GM12878 (cell line): Measurements from ENCODE around the gene NCMAP. TPM values are rescaled to one million over a fixed set of nuclear protein-coding genes. Genes with fewer than 3 reads are reported as not detected.
A peak's percentile ranks its signal among the peaks of the same experiment; 100 is the strongest.

Experiments
- BACH1 ChIP-seq: fragments of 450-650 bp; IDR thresholded peaks from 2 replicates; pipeline ENCODE4 v1.6.1; 2017; ENCODE audit warnings: mild to moderate bottlenecking, borderline replicate concordance
- CBFB ChIP-seq: IDR thresholded peaks from 2 replicates; pipeline ENCODE4 v1.6.1; 2016; ENCODE audit warnings: antibody characterized with exemption, low read depth
- CHD1 ChIP-seq: IDR thresholded peaks from 2 replicates; pipeline ENCODE4 v1.6.1; 2012; ENCODE audit warnings: low read depth, low read length, improper control_type of control experiment
- IKZF2 ChIP-seq, 2 experiments: fragments of 450-650 bp; IDR thresholded peaks; 2 replicates each; pipeline ENCODE4 v1.6.1; 2017; ENCODE audit warnings: mild to moderate bottlenecking in 2 of 2, moderate library complexity in 2 of 2
- NFYB ChIP-seq: IDR thresholded peaks from 2 replicates; pipeline ENCODE4 v1.6.1; 2011; ENCODE audit warnings: low read depth, mild to moderate bottlenecking, low read length, improper control_type of control experiment, moderate library complexity; ENCODE audit not compliant: insufficient read depth
- PML ChIP-seq: IDR thresholded peaks from 2 replicates; pipeline ENCODE4 v1.6.1; 2012; ENCODE audit warnings: low read length, inconsistent platforms
- RUNX3 ChIP-seq: IDR thresholded peaks from 2 replicates; pipeline ENCODE4 v1.6.1; 2012; ENCODE audit warnings: low read length, inconsistent platforms
- YBX1 ChIP-seq: fragments of 450-650 bp; IDR thresholded peaks from 2 replicates; pipeline ENCODE4 v1.6.1; 2016; ENCODE audit warnings: antibody characterized with exemption
- polyA plus RNA-seq, 11 experiments: library from polyadenylated mRNA; depleted of rRNA in 4 of 11; unstranded in 6 of 11; stranded (reverse) in 5 of 11; fragments of >200 nt; fragmentation: Nextera tagmentation in 4 of 11; fragmentation: Illumina TruSeq in 1 of 11; extraction: Ambion mirVana in 4 of 11; extraction: Trizol in 1 of 11; gene quantifications; 1 replicate in 1 of 11; 2 replicates in 10 of 11; pipeline versions ENCODE4 v1.2.1 to v1.2.3, GENCODE V29; 2011 to 2016; ENCODE audit warnings: inconsistent platforms in 2 of 11, missing spikeins in 2 of 11, low read depth in 1 of 11
- total RNA-seq, 4 experiments: library from RNA; depleted of rRNA in 3 of 4; stranded (reverse); fragments of >200 nt in 3 of 4; fragmentation: Illumina TruSeq in 1 of 4; extraction: Trizol in 1 of 4; gene quantifications; 2 replicates each; pipeline versions ENCODE4 v1.2.1 to v1.2.3, GENCODE V29; 2013 to 2021
- TF ChIP-seq, protein P1 (sequence below): fragments of 150-350 bp; IDR thresholded peaks from 2 replicates; pipeline ENCODE4 v1.6.1; 2016; ENCODE audit warnings: low read depth, low read length

NCMAP gene
- total and polyA plus RNA-seq, 10 of the 15 experiments (the other 5 are each of a cell fraction or from before 2014, with no cell fraction given): not detected

GRCh38 chr1:24536391-24536840 is 19.5 kb upstream of the NCMAP start (continued):
- TF ChIP-seq, protein P1, sequence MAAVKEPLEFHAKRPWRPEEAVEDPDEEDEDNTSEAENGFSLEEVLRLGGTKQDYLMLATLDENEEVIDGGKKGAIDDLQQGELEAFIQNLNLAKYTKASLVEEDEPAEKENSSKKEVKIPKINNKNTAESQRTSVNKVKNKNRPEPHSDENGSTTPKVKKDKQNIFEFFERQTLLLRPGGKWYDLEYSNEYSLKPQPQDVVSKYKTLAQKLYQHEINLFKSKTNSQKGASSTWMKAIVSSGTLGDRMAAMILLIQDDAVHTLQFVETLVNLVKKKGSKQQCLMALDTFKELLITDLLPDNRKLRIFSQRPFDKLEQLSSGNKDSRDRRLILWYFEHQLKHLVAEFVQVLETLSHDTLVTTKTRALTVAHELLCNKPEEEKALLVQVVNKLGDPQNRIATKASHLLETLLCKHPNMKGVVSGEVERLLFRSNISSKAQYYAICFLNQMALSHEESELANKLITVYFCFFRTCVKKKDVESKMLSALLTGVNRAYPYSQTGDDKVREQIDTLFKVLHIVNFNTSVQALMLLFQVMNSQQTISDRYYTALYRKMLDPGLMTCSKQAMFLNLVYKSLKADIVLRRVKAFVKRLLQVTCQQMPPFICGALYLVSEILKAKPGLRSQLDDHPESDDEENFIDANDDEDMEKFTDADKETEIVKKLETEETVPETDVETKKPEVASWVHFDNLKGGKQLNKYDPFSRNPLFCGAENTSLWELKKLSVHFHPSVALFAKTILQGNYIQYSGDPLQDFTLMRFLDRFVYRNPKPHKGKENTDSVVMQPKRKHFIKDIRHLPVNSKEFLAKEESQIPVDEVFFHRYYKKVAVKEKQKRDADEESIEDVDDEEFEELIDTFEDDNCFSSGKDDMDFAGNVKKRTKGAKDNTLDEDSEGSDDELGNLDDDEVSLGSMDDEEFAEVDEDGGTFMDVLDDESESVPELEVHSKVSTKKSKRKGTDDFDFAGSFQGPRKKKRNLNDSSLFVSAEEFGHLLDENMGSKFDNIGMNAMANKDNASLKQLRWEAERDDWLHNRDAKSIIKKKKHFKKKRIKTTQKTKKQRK: no peak
- no peak for TF ChIP-seq PML
- TF ChIP-seq CHD1: no peak
- TF ChIP-seq BACH1: no peak
- TF ChIP-seq YBX1: no peak
- TF ChIP-seq NFYB: no peak
- TF ChIP-seq RUNX3: peak; percentile 95
- peak; percentile 50; the same call in 1 of the 2 replicates for TF ChIP-seq CBFB
- peak; percentile 70 to 75; a peak in 3 of 4 replicates for TF ChIP-seq IKZF2 (IDR thresholded peaks at IDR 0.05)
